Stimulated activated CD8-positive, alpha-beta memory T cell treated with anti-CD3 and anti-CD28 coated beads, Interleukin-15, amount 100 ng/mL, for 24 hours (primary cell): ENCODE measurements around the gene UBE2E1.
"Not testable (repeated sequence)": the region's sequence is repeated elsewhere in the genome, so short reads cannot be mapped to it uniquely, and the experiment has no call there.

ENCODE experiments used
- DNase-seq: peaks from one replicate; pipeline ENCODE4 v3.0.0-alpha.2; 2020; ENCODE audit warnings: low read depth

Gene UBE2E1

DNA sequence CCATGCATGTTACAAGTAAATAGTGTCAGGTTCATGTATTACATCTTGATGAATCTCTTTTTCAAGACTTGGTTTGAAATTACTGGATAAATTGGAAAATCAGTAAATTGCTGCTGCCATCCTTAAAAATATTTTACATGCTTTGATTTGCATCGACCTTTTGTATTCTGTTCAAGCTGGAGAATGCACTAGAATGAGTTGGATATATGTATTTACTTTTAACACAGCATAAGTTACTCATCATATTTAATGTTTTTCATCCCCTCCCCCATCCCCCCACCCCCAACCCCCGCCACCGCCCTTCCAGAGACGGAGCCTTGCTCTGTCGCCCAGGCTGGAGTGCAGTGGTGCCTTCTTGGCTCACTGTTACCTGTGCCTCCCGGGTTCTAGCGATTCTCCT, 16.8 kb downstream of the UBE2E1 start:
- no peak for DNase-seq

DNA sequence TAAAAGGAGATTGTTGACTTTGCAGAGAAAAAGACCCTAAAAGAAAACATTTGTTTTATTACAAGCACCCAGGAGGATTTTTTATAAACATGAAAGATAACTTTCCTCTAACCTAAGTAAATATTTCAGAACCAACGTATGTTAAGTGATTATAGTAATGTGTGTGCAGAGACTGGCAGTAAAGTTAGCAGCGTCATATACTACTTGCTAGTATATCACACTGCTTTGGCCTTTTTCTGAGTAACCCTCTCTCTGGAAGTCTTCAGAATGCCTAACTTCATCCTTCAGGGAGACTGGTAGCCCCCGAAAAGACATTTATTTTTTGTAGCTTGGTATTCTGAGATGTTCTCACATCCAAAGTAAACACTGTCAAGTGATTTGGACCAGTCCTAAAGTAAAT, 17.9 kb downstream of the UBE2E1 start:
- no peak for DNase-seq

DNA sequence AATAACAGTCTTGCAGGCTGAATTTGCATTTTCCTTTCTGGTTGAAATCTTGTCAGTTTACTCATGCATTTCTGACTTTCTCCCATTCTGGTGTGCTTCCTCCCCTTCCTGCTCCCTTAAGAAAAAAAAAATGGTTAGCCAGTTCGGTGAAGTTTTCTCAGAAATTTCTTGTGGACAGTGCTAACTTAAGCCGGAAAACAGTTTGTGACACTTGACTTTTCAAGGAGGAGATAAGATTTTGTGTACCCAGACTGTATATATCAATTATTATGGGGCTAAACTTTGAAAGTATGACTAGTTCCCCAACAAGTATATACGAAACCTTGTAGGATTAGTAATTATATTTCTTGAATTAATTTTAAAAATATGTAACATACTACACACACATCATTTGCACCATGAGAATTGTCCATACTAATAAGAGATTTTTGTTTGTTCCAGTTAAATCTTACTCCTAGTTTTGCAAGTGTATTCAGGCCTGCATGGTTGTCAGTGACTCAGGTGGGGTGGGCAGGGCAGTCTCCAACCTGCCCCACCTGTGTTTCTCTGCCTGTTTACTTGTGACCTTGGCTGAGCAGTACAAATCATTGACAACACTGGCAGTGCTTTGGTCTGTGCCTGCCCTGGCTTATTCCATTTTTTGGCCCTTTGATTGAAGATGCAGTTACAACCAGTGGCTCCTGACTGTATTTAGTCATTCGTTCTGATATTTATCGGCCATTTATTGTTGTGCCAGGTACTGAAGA, 19.1 kb downstream of the UBE2E1 start:
- DNase-seq, result no peak

DNA sequence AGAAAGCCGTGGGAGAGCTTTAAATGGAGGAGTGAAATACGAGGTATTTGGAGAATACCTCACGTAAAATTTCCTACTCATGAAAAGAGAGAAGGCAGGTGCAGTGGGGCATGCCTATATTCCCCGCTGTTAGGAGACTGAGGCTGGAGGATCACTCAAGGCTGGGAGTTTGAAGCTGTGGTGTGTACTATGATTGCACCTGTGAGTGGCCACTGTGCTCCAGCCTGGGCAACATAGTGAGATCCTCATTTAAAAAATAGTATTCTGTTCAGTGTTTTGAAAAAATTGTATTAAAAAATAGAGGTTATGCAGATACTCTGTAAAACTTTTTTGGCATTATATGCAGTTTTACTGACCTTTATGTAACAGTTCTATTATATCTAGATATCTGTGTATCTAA, 20.0 kb downstream of the UBE2E1 start:
- DNase-seq, result no peak

DNA sequence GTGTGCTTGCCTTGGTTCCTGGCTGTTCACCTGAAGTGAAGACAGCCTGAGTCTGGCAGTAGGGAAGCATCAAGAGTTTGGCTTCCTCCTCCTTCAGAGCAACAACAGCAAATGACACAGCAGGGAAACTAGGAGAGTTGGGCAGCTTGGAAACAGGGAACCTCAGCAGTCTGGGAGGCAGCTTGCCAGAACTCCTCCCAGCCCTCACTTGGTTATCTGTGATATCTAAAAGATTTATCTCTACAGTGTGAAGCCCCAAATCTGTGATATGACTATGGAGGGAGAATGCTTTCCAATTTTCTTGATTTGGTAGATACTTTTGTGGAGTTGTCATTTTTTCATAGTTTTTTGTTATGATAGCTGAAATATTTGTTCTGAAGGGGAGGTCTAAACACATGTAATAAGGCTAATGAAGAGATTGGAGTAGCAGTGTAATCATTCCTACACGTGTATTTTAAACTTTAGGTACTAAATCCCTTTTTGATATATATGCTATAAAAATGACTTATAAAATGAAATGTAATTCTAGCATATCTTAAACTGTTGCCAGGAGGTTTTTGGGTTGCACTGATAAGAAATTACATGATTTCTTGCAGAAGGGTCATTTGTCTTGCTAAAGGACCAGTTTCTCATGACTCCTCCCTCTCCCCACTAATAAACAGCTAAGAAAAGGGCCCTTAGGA, 20.8 kb downstream of the UBE2E1 start:
- no peak for DNase-seq

DNA sequence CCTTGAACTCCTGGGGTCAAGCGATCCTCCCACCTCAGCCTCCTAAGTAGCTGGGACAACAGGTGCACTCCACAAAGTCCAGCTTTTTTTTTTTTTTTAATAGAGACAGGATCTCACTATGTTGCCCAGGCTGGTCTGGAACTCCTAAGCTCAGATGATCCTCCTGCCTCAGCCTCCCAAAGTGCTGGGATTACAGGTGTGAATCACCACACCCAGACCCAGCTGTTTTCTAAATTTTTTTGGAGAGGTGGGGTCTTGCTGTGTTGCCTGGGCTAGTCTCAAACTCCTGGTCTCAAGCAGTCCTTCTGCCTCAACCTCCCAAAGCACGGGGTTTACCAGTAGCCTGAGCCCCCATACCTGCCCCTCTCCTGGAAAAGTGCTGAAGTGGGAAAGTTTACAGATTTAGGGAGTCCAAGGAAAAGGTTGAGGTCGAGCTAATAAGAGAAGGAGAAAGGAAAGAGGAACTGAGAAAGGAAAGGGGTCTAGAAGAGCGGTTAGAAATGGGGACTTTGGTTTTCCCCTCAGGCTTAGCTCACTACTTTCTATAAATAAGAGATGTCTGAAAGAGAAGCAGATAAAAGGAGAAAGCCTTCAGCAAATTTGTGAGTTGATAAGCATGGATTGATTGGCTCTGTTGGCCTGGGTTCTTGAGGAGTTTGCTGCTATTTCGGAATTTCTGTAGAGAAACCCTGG, 23.6 kb downstream of the UBE2E1 start:
- DNase-seq, result no peak

DNA sequence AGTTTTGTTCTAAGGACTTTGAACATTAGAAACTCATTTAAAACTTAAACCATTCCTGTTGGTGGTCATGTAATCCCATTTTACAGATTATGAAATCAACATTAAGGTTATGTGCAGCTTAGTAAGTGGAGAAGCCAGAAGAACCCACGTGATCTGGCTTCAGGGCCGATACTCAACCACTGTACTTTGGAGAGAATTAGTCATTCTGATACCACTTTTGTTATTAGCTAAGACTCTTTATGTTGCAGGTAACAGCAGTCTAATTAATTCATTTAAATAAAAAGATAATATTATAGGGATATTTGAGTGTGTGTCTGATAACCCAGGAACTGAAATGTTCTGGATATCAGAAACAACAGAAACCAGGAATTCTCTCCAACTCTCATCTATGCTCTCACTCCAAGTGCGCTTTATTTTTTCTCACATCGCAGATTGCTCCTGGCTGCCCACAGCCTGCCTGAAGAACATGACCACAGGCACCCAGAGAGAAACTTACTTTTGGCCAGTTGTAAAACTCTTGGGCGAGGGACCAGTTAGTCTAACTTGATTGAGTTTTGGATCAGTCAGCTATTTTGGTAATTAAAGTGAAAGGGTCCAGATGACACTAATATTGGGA, 25.2 kb downstream of the UBE2E1 start:
- DNase-seq, result no peak

DNA sequence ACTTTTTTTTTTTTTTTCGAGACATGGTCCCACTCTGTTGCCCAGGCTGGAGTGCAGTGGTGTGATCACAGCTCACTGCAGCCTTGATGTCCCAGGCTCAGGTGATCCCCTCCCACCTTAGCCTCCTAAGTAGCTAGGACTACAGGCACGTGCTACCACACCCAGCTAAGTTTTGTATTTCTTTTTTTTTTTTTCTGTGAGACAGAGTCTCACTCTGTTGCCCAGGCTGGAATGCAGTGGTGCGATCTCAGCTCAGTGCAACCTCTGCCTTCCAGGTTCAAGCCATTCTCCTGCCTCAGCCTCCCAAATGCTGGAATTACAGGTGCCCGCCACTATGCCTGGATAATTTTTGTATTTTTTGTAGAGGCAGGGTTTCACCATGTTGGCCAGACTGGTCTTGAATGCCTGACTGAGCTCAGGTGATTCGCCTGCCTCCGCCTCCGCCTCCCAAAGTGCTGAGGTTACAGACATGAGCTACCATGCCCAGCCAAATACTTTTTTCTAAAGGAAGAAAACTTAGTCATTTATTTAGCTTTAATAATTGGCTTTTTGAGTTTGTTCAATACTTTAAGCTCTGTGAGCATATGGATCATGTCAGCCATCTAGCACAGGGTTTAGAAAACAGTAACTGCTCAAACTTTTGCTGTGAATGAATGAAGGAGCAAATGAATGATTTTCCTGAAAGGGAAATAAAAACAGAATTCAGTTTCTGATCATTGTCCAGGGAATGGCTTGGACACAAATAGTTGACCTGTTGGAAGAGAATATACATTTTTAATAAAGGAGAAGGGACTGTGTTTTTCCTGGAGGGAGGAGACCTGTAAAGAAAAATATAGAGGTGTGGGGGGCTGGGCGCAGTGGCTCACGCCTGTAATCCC, 26.0 kb downstream of the UBE2E1 start:
- no peak for DNase-seq

DNA sequence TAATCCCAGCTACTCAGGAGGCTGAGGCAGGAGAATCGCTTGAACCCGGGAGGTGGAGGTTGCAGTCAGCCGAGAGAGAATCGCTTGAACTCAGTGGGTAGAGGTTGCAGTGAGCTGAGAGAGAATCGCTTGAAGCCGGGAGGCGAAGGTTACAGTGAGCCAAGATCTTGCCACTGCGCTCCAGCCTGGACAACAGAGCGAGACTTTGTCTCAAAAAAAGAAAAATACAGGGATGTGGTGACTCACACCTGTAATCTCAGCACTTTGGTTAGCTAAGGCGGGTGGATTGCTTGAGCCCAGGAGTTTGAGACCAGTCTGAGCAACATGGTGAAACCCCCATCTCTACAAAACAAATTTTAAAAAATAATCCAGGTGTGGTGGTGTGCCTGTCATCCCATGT, 26.8 kb downstream of the UBE2E1 start:
- no peak for DNase-seq

DNA sequence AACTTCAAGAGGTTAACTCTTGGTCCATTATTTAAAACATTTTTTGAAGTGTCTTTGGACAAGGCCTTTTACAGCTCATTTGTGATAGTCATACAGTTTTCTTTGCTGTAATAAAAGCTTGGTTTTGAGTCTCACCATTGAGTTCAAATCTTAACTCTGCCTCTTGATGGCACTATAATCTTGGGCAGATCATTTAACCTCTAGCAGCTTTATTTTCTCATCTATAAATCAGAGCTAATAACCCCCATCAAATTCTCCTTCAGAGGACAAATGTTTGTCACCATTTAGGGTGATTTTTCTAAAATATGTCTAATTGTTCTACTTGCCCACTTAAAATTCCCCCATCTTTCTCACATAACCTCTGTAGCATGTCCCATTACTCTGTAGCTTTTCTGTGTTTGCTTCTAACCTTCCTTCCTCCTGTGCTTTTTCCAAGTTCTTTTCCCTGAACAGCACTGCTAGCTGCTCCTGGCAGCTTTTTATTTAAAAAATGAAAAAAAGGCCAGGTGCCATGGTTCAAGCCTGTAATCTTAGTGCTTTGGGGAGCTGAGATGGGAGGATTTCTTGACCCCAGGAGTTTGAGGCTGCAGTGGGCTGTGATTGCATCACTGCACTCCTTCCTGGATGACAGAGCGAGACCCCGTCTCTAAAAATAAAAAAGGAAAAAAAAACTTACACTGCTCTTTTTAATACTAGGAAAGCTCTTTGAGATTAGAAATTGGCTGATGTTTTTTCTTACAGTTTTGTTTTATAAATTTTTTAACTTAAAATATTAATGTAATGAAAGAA, 28.5 kb downstream of the UBE2E1 start:
- DNase-seq, result no peak

DNA sequence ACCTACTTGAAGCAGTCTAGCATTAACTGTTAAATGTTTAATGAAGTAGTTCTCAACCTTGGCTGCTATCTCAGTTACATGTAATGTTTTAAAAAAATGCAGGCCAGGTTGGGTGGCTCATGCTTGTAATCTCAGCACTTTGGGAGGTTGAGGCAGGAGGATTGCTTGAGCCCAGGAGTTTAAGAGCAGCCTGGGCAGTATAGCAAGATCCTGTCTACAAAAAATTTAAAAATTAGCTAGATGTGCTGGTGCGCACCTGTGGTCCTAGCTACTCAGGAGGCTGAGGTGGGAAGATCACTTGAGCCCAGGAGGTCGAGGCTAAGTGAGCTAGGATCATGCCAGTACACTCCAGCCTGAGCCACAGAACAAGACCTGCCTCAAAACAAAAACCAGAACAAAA, 29.3 kb downstream of the UBE2E1 start:
- no peak for DNase-seq

DNA sequence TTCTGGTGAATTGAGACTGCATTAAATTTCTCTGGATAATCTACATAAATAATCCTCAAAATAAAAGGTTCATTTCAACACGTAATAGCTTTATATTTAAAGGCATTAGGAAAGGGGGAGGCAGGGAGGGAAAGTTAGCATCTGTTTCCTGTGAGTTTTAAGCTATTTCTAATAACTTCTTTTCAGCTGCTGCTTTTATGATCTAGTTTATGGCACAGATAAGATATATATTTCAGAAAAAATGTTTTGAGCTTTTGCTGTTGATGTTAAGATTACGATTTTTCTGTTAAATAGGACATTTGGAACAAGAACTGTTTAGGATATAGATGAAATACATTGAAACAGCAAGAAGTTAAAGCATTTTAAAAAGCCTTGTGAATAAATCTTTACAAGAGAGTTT, 30.0 kb downstream of the UBE2E1 start:
- DNase-seq, result no peak

DNA sequence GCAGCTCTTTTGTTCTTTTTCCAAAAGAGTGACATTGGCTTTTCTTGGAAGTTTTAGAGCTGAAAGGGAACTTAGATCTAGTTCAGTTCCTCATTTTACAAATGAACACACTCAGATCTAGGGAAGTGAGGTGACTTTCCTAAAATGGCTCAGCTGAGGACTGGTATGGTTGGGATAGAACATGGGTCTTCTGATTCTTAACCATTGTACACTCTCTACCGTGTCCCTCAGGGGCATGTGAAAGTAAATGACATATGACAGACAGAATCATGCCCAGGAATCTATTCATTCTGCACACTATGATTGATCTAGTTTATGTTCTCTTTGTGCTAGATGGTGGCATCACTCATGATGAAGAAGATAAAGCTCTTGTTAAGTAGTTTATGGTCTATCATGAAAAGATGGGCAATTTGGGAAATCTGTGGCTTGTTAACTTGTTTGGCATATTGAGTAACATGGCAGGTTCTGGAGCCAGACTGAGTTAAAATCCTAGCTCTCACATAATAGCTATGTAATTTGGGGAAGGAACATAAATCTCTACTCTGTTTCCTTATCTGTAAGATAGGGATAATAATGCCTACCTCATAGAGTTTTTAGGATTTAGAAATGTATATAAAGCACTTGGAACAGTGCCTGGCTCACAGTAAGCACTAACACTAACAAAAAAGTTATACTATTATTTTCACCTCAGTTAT, 30.9 kb downstream of the UBE2E1 start:
- no peak for DNase-seq

DNA sequence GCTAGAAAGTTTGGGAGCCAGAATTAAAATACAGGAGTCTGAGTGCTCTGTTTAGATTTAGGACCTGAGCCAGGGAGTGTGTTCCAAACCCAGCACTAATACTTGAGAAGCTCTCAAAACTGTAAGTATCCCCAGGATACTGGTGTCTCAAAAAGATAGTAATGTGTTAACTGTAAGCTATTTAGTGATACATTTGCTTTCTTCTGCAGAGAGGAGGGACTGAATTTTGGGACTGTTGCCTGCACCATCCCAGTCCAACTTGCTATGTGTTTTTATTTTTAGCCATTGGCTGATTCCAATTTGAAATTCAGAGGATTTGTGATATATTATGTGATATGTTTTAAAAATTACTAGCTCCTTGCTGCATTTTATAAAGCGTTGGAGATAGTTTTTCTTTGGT, 31.5 kb downstream of the UBE2E1 start:
- no peak for DNase-seq

DNA sequence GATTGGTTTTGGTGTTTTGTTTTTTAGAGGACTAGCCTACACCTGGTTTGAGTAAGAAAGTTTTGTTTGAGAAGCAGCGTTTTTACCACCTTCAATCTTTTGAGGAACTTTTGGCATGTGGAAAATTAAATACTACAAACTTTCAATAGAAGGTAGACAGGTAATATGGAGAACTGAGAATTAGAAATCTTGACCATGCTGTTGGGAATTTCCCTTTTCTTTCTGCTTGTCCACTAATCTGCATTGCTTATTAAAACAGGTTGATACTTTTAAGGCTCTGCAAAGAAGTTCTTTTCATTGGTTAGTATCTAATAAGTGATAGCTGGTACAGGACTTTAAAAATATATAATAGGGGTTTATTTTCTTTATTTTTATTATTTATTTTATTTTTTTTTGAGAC, 31.9 kb downstream of the UBE2E1 start:
- DNase-seq, result no peak

DNA sequence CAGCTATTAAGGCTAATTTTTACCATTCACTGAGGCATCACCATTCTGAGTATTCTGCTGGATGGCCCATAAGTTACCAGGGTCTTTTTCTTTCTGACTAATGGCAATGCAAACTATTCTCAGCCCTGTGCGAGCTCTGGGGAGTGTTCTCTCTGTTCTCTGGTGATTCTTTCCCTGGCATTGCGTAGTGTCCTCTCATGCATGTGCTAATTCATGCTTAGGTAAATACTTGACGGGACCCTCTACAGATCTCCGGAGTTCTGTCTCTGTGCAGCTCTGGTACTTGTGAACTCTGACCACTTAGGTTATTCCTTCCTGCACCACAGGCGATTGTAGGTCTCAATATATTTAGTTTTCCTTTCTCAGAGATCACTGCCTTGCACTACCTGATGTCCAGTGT, 34.8 kb downstream of the UBE2E1 start:
- DNase-seq, result no peak

DNA sequence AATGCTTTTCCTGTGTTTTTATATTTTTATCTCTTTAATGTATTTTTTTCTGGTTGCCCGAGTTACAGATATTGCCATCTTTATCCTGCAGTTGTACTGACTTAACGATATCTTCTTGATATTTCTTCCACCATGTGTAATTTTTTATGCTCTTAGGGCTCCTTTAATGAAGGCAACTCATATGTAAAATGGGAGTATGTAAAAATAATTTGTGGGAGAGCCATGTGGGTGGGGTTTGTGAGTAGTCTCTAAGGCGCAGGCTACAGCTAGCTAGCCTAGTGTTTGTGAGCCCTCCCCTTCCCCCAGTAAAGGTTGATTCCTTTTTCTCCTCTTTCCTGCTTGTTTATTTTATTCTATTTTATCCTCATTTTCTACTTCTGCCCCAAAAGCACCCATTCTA, 38.1 kb downstream of the UBE2E1 start:
- DNase-seq, result no peak

DNA sequence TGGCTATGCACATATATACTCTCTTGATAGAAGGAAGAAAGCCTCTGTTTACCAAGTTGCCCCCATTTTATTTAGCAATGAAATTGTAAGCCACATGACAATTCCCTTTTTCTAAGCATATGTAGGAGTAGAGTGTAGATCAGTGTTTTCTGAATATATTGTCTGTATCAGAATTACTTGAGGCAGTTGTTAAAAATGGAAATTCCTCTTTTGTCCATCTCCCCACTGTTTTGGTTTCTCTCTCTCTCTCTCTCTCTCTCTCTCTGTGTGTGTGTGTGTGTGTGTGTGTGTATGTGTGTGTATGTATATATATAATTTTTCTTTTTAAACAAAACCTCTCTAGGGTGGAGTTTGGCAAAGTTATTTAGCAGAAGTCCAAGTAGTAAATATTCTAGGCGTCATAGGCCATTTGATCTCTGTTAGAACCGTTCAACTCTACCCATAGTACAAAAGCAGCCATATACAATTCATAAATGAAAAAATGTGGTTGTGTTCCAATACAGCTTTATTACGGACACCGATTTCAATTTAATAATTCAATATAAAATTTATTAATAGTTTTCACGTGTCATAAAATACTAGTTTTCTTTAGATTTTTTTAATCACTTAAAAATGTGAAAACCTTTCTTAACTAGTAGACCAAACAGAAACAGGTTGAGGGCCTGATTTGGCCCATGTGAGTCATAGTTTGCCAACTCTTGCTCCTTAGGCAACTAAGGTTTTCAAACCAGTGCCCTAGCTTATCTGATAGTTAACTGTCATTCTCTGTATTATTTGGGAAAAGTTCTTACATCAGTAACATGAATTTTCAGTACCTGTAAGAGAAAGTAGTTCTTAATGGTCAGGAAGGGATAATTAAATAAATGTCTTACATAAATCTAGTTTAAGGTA, 39.8 kb downstream of the UBE2E1 start:
- no peak for DNase-seq

DNA sequence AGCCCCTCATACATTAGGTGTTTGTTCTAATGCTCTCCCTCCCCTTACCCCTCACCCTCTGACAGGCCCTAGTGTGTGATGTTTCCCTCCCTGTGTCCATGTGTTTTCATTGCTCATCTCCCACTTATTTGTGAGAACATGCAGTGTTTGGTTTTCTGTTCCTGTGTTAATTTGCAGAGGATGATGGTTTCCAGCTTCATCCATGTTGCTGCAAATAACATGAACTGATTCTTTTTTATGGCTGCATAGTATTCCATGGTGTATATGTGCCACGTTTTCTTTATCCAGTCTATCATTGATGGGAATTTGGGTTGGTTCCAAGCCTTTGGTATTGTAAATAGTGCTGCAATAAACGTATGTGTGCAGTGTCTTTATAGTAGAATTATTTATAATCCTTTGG, 43.7 kb downstream of the UBE2E1 start:
- DNase-seq, result not testable (repeated sequence)
